ENCODE measurements around the gene SCO1. TPM values are rescaled to one million over a fixed set of nuclear protein-coding genes. Genes with fewer than 3 reads are reported as not detected.

SCO1 gene
- total RNA-seq, 1 donor from 2014 or later = 20.6 TPM

DNA sequence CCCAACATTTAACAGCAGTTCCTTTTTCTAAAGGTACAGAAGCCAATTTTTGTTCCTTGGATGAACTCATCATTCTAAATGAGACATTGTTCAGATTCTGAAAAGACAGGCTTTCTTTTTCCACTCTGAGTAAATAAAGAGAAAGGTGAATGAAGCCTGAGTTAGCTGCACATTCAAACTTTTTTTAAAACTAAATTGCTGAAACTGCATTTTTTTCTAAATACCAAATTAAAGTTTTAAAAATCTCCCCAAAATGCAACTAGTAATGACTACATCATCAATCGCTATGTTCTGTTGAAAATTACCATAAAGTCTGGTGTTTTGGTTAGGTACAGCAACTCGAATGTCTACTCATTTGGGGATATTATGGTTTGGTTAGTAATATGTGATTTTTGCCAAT, 9.8 kb downstream of the SCO1 start:
- TF ChIP-seq, protein P1, sequence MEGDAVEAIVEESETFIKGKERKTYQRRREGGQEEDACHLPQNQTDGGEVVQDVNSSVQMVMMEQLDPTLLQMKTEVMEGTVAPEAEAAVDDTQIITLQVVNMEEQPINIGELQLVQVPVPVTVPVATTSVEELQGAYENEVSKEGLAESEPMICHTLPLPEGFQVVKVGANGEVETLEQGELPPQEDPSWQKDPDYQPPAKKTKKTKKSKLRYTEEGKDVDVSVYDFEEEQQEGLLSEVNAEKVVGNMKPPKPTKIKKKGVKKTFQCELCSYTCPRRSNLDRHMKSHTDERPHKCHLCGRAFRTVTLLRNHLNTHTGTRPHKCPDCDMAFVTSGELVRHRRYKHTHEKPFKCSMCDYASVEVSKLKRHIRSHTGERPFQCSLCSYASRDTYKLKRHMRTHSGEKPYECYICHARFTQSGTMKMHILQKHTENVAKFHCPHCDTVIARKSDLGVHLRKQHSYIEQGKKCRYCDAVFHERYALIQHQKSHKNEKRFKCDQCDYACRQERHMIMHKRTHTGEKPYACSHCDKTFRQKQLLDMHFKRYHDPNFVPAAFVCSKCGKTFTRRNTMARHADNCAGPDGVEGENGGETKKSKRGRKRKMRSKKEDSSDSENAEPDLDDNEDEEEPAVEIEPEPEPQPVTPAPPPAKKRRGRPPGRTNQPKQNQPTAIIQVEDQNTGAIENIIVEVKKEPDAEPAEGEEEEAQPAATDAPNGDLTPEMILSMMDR (IDR thresholded peaks at IDR 0.05; ENCODE audit: partially characterized antibody, unreplicated experiment) = no peak
- Mint-ChIP-seq H3K4me1 (ENCODE audit: low read depth, unreplicated experiment) (no peaks in the 10 kb centered on the region), H3K4me3 (ENCODE audit: unreplicated experiment) (no peak overlapping the region), H3K27ac (ENCODE audit: unreplicated experiment) (no peak overlapping the region), H3K36me3 (ENCODE audit: unreplicated experiment) (no peaks in the 10 kb centered on the region), H3K27me3 (ENCODE audit: unreplicated experiment) (no peaks in the 10 kb centered on the region), H3K9me3 (ENCODE audit: unreplicated experiment) (no peaks in the 10 kb centered on the region)
- DNase-seq = no peak

DNA sequence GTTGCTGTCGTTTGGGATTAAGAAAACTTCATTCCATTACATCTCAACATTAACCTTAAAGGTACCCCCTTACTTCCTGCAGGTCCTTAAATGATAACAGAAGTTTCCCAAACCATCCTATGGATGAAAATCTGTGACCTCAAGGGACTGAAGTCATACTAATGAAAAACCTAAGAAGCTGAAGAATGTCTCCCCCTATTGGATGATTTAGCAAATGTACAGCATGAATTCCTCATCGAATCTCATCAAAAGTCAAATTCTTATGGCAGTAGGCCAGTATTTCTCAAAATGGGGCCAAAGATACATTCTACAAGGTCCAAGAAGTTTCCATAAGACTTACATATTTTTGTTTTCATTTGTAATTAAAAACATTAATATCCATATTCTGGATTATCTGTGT, 13.5 kb downstream of the SCO1 start:
- no peak overlapping the region for H3K4me3 Mint-ChIP-seq (ENCODE audit: unreplicated experiment)
- H3K4me1 Mint-ChIP-seq (ENCODE audit: low read depth, unreplicated experiment) = no peaks in the 10 kb centered on the region
- H3K36me3 Mint-ChIP-seq (ENCODE audit: unreplicated experiment) = no peaks in the 10 kb centered on the region
- TF ChIP-seq, protein P1 (IDR thresholded peaks at IDR 0.05; ENCODE audit: partially characterized antibody, unreplicated experiment) = peak; percentile 75
- no peaks in the 10 kb centered on the region for H3K27me3 Mint-ChIP-seq (ENCODE audit: unreplicated experiment)
- no peak for DNase-seq
- no peak overlapping the region for H3K27ac Mint-ChIP-seq (ENCODE audit: unreplicated experiment)
- no peaks in the 10 kb centered on the region for H3K9me3 Mint-ChIP-seq (ENCODE audit: unreplicated experiment)

DNA sequence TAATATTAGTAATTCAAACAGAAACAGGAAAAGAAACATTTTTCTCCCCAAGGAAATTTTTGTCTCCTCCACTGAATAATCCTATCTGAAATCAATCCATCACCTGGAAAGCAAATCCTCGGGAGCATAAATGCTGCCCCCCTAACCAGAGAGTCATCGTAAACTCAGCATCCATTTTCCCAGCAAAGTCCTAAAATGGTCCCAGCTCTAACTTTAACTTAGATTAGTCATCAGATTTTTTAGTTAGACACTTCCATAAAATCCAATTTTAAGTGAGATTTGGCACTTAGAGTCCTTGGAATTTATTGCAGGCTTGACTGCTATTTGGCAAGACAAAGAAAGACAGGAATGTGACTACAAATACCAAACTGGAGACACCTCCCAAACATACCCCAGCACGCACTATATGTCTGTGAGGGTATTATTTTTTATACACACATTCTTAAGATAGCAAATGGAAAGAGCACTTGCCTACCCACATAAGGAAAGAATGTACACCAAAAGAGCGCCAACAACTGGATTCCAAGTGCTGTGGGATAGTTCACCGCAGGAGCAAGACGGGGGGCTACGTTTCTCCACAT, 15.4 kb downstream of the SCO1 start:
- TF ChIP-seq, protein P1 (IDR thresholded peaks at IDR 0.05; ENCODE audit: partially characterized antibody, unreplicated experiment) = no peak
- no peak overlapping the region for H3K27ac Mint-ChIP-seq (ENCODE audit: unreplicated experiment)
- H3K4me3 Mint-ChIP-seq (ENCODE audit: unreplicated experiment) = no peak overlapping the region
- H3K36me3 Mint-ChIP-seq (ENCODE audit: unreplicated experiment) = no peaks in the 10 kb centered on the region
- H3K4me1 Mint-ChIP-seq (ENCODE audit: low read depth, unreplicated experiment) = no peaks in the 10 kb centered on the region
- H3K27me3 Mint-ChIP-seq (ENCODE audit: unreplicated experiment) = no peaks in the 10 kb centered on the region
- no peaks in the 10 kb centered on the region for H3K9me3 Mint-ChIP-seq (ENCODE audit: unreplicated experiment)
- DNase-seq = no peak

DNA sequence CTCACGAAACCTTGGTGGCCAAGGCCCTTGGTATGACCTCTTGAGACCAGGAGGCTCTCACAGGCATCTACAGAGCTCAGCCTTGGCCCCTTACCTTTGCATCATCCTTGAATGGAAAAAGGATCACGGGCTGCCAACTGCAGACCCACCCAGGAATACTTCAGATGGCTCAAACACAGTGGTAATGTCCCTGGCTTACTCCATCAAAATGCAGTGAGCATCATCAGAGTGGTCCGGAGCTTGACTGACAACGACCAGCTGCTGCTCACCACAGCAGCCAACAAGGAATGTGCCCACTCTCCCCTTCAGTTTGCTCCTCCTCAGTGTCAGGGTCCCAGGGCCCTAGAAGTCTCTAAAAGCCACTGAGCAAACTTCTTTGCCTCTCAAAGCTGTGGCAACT, 22.6 kb downstream of the SCO1 start:
- no peak for DNase-seq
- peaks cover 2% of the 10 kb centered on the region for H3K4me1 Mint-ChIP-seq (ENCODE audit: low read depth, unreplicated experiment)
- peaks cover 4% of the 10 kb centered on the region for H3K9me3 Mint-ChIP-seq (ENCODE audit: unreplicated experiment)
- no peak overlapping the region for H3K4me3 Mint-ChIP-seq (ENCODE audit: unreplicated experiment)
- H3K27me3 Mint-ChIP-seq (ENCODE audit: unreplicated experiment) = peaks cover 2% of the 10 kb centered on the region
- TF ChIP-seq, protein P1 (IDR thresholded peaks at IDR 0.05; ENCODE audit: partially characterized antibody, unreplicated experiment) = no peak
- no peaks in the 10 kb centered on the region for H3K36me3 Mint-ChIP-seq (ENCODE audit: unreplicated experiment)
- no peak overlapping the region for H3K27ac Mint-ChIP-seq (ENCODE audit: unreplicated experiment)

DNA sequence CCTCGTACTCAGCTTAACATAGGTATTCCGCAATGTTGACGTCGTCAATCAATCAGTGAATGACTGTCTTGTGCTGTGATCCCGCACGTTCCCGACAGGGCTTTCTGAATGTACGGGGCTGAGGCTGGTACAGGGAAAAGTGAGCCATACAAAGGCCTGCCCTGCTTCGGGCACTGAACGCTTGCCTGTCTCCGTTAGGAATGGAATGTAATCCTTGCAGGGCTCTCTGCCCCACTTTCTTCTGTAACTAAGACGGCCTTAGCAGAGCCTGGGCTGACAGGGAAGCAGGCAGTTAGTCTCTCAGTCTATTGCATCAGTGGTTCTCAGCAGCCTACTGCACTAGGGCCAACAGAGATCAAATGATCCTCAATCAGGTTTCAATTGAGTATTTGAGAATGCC, 24.0 kb downstream of the SCO1 start:
- Mint-ChIP-seq H3K9me3 (ENCODE audit: unreplicated experiment) (peaks cover 4% of the 10 kb centered on the region), H3K27me3 (ENCODE audit: unreplicated experiment) (peaks cover 2% of the 10 kb centered on the region), H3K36me3 (ENCODE audit: unreplicated experiment) (no peaks in the 10 kb centered on the region), H3K4me3 (ENCODE audit: unreplicated experiment) (no peak overlapping the region), H3K27ac (ENCODE audit: unreplicated experiment) (no peak overlapping the region), H3K4me1 (ENCODE audit: low read depth, unreplicated experiment) (peaks cover 2% of the 10 kb centered on the region)
- DNase-seq = no peak
- TF ChIP-seq, protein P1 (IDR thresholded peaks at IDR 0.05; ENCODE audit: partially characterized antibody, unreplicated experiment) = no peak
